IPS DF 6.9 (cell line): ENCODE data around the gene UBE2QL1.

Source experiments
- DNase-seq: peaks from one replicate; pipeline ENCODE4 v3.0.0-alpha.2; 2013; ENCODE audit warnings: low read depth, low spot score
- H3K27ac ChIP-seq: one replicate; pipeline ENCODE4 v1.5.1; 2013; ENCODE audit warnings: low read length, control low read depth
- H3K27me3 ChIP-seq: 2 replicates; pipeline ENCODE4 v1.6.1; 2013; ENCODE audit warnings: mild to moderate bottlenecking, low read length; ENCODE audit not compliant: control insufficient read depth, insufficient read depth
- H3K36me3 ChIP-seq: 2 replicates; pipeline ENCODE4 v1.6.1; 2013; ENCODE audit warnings: low read length; ENCODE audit not compliant: control insufficient read depth, insufficient read depth
- H3K4me1 ChIP-seq: 2 replicates; pipeline ENCODE4 v1.6.1; 2013; ENCODE audit warnings: low read length; ENCODE audit not compliant: control insufficient read depth, insufficient read depth
- H3K4me3 ChIP-seq: 2 replicates; pipeline ENCODE4 v1.5.1; 2013; ENCODE audit warnings: mild to moderate bottlenecking, low read length
- H3K9me3 ChIP-seq: 2 replicates; pipeline ENCODE4 v1.6.1; 2013; ENCODE audit warnings: low read length, inconsistent platforms; ENCODE audit not compliant: control insufficient read depth, insufficient read depth
- WGBS: extraction: QIAGEN DNeasy Blood & Tissue Kit; methylation state at CpG from one replicate; pipeline ENCODE4 v1.1.7; 2013; ENCODE audit warnings: mixed read lengths, missing lambda C conversion rate; ENCODE audit not compliant: insufficient read length, insufficient coverage; 5-methylcytosine and 5-hydroxymethylcytosine counted together

UBE2QL1 gene

GRCh38 chr5:6495433-6496206 lies 47.0 kb downstream of the UBE2QL1 start:
- no peaks in the 10 kb centered on the region for H3K9me3 ChIP-seq
- no CpG with 5 or more reads among the region's 8 CpGs for WGBS
- no peak overlapping the region for H3K27ac ChIP-seq
- no peaks in the 10 kb centered on the region for H3K36me3 ChIP-seq
- no peaks in the 10 kb centered on the region for H3K4me1 ChIP-seq
- no peak for DNase-seq
- H3K27me3 ChIP-seq, result no peaks in the 10 kb centered on the region
- no peak overlapping the region for H3K4me3 ChIP-seq

GRCh38 chr5:6496207-6496584 lies 47.5 kb downstream of the UBE2QL1 start:
- no peaks in the 10 kb centered on the region for H3K36me3 ChIP-seq
- WGBS, result no CpG with 5 or more reads among the region's 5 CpGs
- H3K27ac ChIP-seq, result no peak overlapping the region
- H3K4me3 ChIP-seq, result no peak overlapping the region
- H3K9me3 ChIP-seq, result no peaks in the 10 kb centered on the region
- H3K4me1 ChIP-seq, result no peaks in the 10 kb centered on the region
- H3K27me3 ChIP-seq, result no peaks in the 10 kb centered on the region
- no peak for DNase-seq

DNA sequence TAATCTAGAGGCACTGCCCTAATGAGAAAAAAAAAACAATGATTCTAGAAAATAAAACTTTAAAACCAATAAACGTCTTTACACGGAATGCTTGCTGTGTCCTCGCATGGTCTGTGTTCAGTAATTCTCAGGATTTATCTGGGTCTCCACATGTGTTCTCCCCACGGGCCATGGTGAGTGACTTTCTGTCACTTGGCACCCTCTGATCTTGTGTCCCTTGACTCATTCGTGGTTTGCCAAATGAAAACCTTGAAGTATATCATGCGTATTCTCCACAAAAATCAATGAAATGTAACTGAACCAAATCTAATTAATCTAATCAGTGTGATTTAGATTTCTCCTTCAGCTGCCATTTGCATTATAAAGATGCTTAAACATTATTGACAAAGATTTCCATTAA lies 48.0 kb downstream of the UBE2QL1 start:
- H3K27me3 ChIP-seq, result no peaks in the 10 kb centered on the region
- WGBS, result no CpG with 5 or more reads among the region's 6 CpGs

DNA sequence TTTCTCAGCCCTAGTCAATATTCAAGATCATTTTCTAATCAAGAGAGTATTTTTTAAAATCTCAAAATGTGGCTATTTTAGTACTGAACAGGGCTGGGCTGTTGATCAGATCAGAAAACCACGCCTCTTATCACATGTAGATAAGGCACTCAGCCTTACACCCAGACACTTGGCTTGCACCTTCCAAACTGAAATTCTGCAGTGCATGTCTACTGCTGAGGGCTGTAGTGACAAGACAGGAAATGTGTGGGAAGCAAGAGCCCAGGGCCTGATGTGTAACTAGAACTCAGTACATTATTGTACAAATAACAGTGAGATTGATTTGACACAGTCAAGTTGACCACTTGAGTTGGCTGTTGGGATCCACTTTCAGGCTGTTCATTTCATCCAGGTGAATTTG lies 48.6 kb downstream of the UBE2QL1 start:
- H3K36me3 ChIP-seq, result no peaks in the 10 kb centered on the region
- H3K27me3 ChIP-seq, result no peaks in the 10 kb centered on the region
- no CpG with 5 or more reads among the region's 1 CpG for WGBS
- H3K4me1 ChIP-seq, result no peaks in the 10 kb centered on the region
- H3K27ac ChIP-seq, result no peak overlapping the region
- H3K9me3 ChIP-seq, result no peaks in the 10 kb centered on the region
- H3K4me3 ChIP-seq, result no peak overlapping the region
- DNase-seq, result no peak

More for the DNA sequence above, 48.0 kb downstream of the UBE2QL1 start:
- Histone ChIP-seq H3K9me3 (no peaks in the 10 kb centered on the region), H3K4me3 (no peak overlapping the region), H3K36me3 (no peaks in the 10 kb centered on the region), H3K4me1 (no peaks in the 10 kb centered on the region), H3K27ac (no peak overlapping the region)
- DNase-seq, result no peak

DNA sequence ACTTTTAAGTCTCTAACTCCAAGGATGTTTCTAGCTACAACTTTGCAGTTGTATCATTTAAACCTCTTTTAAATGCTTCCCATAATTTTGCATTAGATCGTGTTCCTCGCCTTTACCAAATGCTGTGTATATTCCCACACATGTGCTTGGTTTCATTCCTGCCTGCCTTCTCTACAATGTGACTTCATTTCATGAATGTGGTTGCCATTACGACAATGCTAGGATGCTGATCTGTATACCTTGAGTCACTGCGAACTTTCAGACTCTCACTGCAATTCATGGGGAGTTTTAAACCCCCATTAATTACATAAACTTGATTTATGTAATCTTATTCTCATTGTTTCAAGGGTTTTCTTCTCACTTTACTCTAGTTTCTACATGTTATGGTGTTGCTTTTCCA lies 50.3 kb downstream of the UBE2QL1 start:
- WGBS, result no CpG with 5 or more reads among the region's 4 CpGs
- no peaks in the 10 kb centered on the region for H3K4me1 ChIP-seq
- H3K36me3 ChIP-seq, result no peaks in the 10 kb centered on the region
- no peak for DNase-seq
- H3K9me3 ChIP-seq, result no peaks in the 10 kb centered on the region
- H3K27me3 ChIP-seq, result no peaks in the 10 kb centered on the region
- no peak overlapping the region for H3K4me3 ChIP-seq
- no peak overlapping the region for H3K27ac ChIP-seq

GRCh38 chr5:6501701-6502100 lies 53.0 kb downstream of the UBE2QL1 start:
- H3K4me1 ChIP-seq, result no peaks in the 10 kb centered on the region
- H3K9me3 ChIP-seq, result no peaks in the 10 kb centered on the region
- no peaks in the 10 kb centered on the region for H3K36me3 ChIP-seq
- no peak for DNase-seq
- WGBS, result no CpG with 5 or more reads among the region's 7 CpGs
- no peaks in the 10 kb centered on the region for H3K27me3 ChIP-seq
- no peak overlapping the region for H3K4me3 ChIP-seq
- no peak overlapping the region for H3K27ac ChIP-seq

- Histone ChIP-seq H3K9me3 (no peaks in the 10 kb centered on the region), H3K4me1 (no peaks in the 10 kb centered on the region), H3K4me3 (no peak overlapping the region), H3K27me3 (no peaks in the 10 kb centered on the region), H3K27ac (no peak overlapping the region), H3K36me3 (no peaks in the 10 kb centered on the region)
- no CpG with 5 or more reads among the region's 4 CpGs for WGBS
- no peak for DNase-seq
Measured at GRCh38 chr5:6502421-6502820, 53.8 kb downstream of the UBE2QL1 start.

GRCh38 chr5:6503342-6503741 lies 54.7 kb downstream of the UBE2QL1 start:
- WGBS, result no CpG with 5 or more reads among the region's 4 CpGs
- H3K9me3 ChIP-seq, result no peaks in the 10 kb centered on the region
- DNase-seq, result no peak
- H3K4me1 ChIP-seq, result no peaks in the 10 kb centered on the region
- no peaks in the 10 kb centered on the region for H3K27me3 ChIP-seq
- H3K27ac ChIP-seq, result no peak overlapping the region
- H3K36me3 ChIP-seq, result no peaks in the 10 kb centered on the region
- no peak overlapping the region for H3K4me3 ChIP-seq

DNA sequence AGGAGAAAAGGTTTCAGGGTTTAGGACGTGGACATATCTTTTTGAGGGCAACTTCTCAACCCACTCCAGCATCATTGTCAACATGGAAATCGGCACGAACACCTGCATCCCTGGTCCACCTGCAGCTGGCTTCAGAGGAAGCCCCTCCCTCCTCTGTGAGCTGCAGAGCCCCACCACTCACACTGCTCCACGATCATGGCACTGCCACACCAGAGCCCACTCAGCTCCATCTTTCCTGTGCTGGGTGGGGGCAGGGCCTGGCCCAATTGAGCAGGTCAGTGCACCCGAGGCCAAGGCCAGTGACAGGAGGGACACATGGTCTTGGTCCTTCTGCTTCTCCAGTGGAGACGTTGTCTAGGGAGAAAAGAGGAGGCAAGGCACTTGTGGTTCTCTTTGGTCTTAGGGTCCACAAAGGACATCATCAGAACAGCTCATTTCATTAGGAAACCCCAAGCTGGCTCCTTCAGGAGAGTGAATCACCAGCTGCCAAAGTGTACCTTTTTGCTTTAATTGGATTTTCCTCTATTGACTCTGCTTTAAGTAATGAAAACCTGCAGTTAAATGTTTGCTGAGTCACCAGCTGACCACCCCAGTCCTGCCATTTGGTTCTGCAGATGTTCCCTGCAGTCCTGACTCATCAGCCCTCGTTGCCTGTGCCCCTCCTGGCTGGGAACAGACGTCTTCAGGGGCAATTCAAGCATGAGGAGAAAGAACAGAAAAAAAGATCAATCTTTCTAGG lies 56.2 kb downstream of the UBE2QL1 start:
- H3K4me3 ChIP-seq, result no peak overlapping the region
- no peaks in the 10 kb centered on the region for H3K4me1 ChIP-seq
- no peak for DNase-seq
- no peaks in the 10 kb centered on the region for H3K27me3 ChIP-seq
- H3K36me3 ChIP-seq, result no peaks in the 10 kb centered on the region
- no peaks in the 10 kb centered on the region for H3K9me3 ChIP-seq
- WGBS, result no CpG with 5 or more reads among the region's 8 CpGs
- no peak overlapping the region for H3K27ac ChIP-seq

GRCh38 chr5:6505416-6505755 lies 56.7 kb downstream of the UBE2QL1 start:
- Histone ChIP-seq H3K27me3 (no peaks in the 10 kb centered on the region), H3K9me3 (no peaks in the 10 kb centered on the region), H3K36me3 (no peaks in the 10 kb centered on the region), H3K4me1 (no peaks in the 10 kb centered on the region), H3K27ac (no peak overlapping the region), H3K4me3 (no peak overlapping the region)
- no peak for DNase-seq
- no CpG with 5 or more reads among the region's 3 CpGs for WGBS
